Caco-2 (cell line): ENCODE measurements around the gene ASPG. TPM values are rescaled to one million over a fixed set of nuclear protein-coding genes. Genes with fewer than 3 reads are reported as not detected.

Experiments used
- BruUV-seq: library from RNA; stranded (reverse); fragments of 400-500 nt; replicated peaks from 2 replicates; lab custom pipeline; 2021; lab: Mats Ljungman, UMichigan
- CTCF ChIA-PET: fragments of 300-600 bp; sonication (Branson Sonifier 250); formaldehyde crosslinking; loops from one replicate; lab custom pipeline; 2022; ENCODE audit warnings: antibody characterized with exemption; lab: Charles Lee
- POLR2A ChIA-PET: fragments of 300-600 bp; sonication (Branson Sonifier 250); formaldehyde crosslinking; loops from one replicate; lab custom pipeline; 2022; ENCODE audit warnings: antibody characterized with exemption; lab: Charles Lee
- DNase-seq, 2 experiments: peaks; one replicate each; pipeline versions ENCODE4 v3.0.0 to v3.0.0-alpha.2; 2020 to 2022
- H3K27me3 ChIP-seq: replicated peaks from 2 replicates; pipeline ENCODE4 v1.6.0; 2011; ENCODE audit warnings: low read length; ENCODE audit not compliant: control insufficient read depth, insufficient read depth
- H3K36me3 ChIP-seq: 2 replicates; pipeline ENCODE4 v1.5.1; 2011; ENCODE audit warnings: low read length; ENCODE audit not compliant: control insufficient read depth, insufficient read depth
- H3K4me1 ChIP-seq: fragments of 250-450 bp; sonication (Bioruptor Pico); 2 replicates; pipeline ENCODE4 v1.5.1; 2020; ENCODE audit warnings: mild to moderate bottlenecking
- H3K4me3 ChIP-seq: 2 replicates; pipeline ENCODE4 v1.5.1; 2011; ENCODE audit warnings: low read depth, mild to moderate bottlenecking, control low read depth, low read length
- H3K9me3 ChIP-seq: fragments of 250-450 bp; sonication (Bioruptor Pico); 2 replicates; pipeline ENCODE4 v1.5.1; 2020; ENCODE audit warnings: mild to moderate bottlenecking, moderate library complexity
- H3K27ac Mint-ChIP-seq: one replicate; pipeline ENCODE4 v1.8.0; 2022; ENCODE audit warnings: mixed read lengths; ENCODE audit not compliant: unreplicated experiment
- H3K27me3 Mint-ChIP-seq: one replicate; pipeline ENCODE4 v1.8.0; 2022; ENCODE audit warnings: mixed read lengths; ENCODE audit not compliant: insufficient read depth, unreplicated experiment
- H3K36me3 Mint-ChIP-seq: one replicate; pipeline ENCODE4 v1.8.0; 2022; ENCODE audit warnings: mild to moderate bottlenecking, mixed read lengths; ENCODE audit not compliant: insufficient read depth, unreplicated experiment
- H3K4me1 Mint-ChIP-seq: one replicate; pipeline ENCODE4 v1.8.0; 2022; ENCODE audit warnings: low read depth, mixed read lengths; ENCODE audit not compliant: unreplicated experiment
- H3K4me3 Mint-ChIP-seq: one replicate; pipeline ENCODE4 v1.8.0; 2022; ENCODE audit warnings: mild to moderate bottlenecking, moderate library complexity, mixed read lengths; ENCODE audit not compliant: unreplicated experiment
- H3K9me3 Mint-ChIP-seq: one replicate; pipeline ENCODE4 v1.8.0; 2022; ENCODE audit warnings: mixed read lengths; ENCODE audit not compliant: unreplicated experiment
- intact Hi-C: fragments of 100-400 bp; cut with micrococcal nuclease; formaldehyde crosslinking; loops from one replicate; pipeline ENCODE4 v1.10.0; 2022; ENCODE audit not compliant: unreplicated experiment
- total RNA-seq: library from RNA; stranded (reverse); gene quantifications from 2 replicates; pipeline ENCODE4 v1.2.3, GENCODE V29; 2022
- TF ChIP-seq, protein P1 (sequence below), 2 experiments: fragments of 200-600 bp in 1 of 2; IDR thresholded peaks; 1 replicate in 1 of 2; 2 replicates in 1 of 2; pipeline versions ENCODE4 v1.5.1 to v1.8.0; 2011 to 2022; ENCODE audit warnings: antibody characterized with exemption in 1 of 2, control low read depth in 1 of 2, inconsistent platforms in 1 of 2, low read depth in 1 of 2, low read length in 1 of 2, mild to moderate bottlenecking in 1 of 2, moderate library complexity in 1 of 2; ENCODE audit not compliant: insufficient read depth in 1 of 2, severe bottlenecking in 1 of 2, unreplicated experiment in 1 of 2

The ASPG gene
- total RNA-seq, 1 experiment from 2014 or later: not detected

DNA sequence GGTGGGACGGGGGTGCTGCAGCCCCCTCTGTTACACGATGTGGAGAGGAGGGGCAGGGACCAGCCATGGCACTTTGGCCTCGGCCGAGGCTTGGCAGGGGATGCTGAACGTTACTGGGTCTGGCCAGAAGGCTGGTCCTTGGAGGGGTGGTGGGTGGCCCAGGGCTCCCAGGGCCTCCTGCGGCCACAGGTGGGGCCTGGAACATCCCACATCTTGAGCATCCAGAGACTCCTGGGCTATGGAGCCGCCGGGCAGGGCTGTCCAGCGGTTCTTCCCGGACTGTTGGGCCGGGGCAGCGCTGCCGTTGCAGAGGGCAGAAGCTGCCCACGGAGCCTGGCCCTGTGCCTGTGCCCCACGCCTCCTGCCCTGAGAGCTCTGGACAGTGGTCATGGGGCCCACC is 68.7 kb downstream of the ASPG start:
- Mint-ChIP-seq H3K4me1 (no peaks in the 10 kb centered on the region), H3K9me3 (no peaks in the 10 kb centered on the region), H3K36me3 (no peaks in the 10 kb centered on the region), H3K27ac (no peak overlapping the region), H3K27me3 (no peaks in the 10 kb centered on the region), H3K4me3 (no peak overlapping the region)
- Histone ChIP-seq H3K27me3 (no peaks in the 10 kb centered on the region), H3K36me3 (no peaks in the 10 kb centered on the region), H3K4me1 (no peaks in the 10 kb centered on the region), H3K4me3 (no peak overlapping the region), H3K9me3 (no peaks in the 10 kb centered on the region)
- no peak for DNase-seq
- intact Hi-C loops: no loop called here
- TF ChIP-seq, protein P1, sequence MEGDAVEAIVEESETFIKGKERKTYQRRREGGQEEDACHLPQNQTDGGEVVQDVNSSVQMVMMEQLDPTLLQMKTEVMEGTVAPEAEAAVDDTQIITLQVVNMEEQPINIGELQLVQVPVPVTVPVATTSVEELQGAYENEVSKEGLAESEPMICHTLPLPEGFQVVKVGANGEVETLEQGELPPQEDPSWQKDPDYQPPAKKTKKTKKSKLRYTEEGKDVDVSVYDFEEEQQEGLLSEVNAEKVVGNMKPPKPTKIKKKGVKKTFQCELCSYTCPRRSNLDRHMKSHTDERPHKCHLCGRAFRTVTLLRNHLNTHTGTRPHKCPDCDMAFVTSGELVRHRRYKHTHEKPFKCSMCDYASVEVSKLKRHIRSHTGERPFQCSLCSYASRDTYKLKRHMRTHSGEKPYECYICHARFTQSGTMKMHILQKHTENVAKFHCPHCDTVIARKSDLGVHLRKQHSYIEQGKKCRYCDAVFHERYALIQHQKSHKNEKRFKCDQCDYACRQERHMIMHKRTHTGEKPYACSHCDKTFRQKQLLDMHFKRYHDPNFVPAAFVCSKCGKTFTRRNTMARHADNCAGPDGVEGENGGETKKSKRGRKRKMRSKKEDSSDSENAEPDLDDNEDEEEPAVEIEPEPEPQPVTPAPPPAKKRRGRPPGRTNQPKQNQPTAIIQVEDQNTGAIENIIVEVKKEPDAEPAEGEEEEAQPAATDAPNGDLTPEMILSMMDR (IDR thresholded peaks at IDR 0.05; ENCODE audit: insufficient read depth in 1 of 2, low read depth in 1 of 2, low read length in 1 of 2, severe bottlenecking in 1 of 2, unreplicated experiment in 1 of 2): no peak
- POLR2A ChIA-PET: no interaction called here
- BruUV-seq: no TSS peak
- CTCF ChIA-PET: interaction anchor here (1.5 kb wide), 1 partner anchor 76 kb away, joined by 5 read pairs; no protein-coding TSS in a partner anchor

DNA sequence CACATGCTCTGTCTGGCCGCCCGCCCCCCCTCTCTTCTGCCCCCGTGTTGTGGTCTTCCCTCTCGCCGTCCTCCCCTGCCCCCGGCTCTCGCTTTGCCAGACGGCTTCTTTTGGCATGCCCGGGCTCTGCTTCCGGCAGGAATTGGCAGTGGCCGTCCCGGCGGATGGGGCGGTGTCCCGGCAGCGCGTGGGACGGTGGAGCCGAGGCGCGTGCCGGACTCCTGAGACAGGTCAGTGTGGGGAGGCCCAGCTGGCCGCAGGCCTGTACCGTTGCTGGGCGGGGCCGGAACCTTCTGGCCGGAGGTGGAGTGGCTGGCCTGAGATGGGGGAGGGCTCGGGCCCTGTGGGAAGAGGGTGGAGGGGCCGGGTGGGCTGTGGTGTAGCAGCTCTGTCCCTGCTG is 70.0 kb downstream of the ASPG start:
- Mint-ChIP-seq H3K9me3 (no peaks in the 10 kb centered on the region), H3K4me3 (no peak overlapping the region), H3K27me3 (peaks cover 3% of the 10 kb centered on the region), H3K4me1 (no peaks in the 10 kb centered on the region), H3K27ac (no peak overlapping the region), H3K36me3 (no peaks in the 10 kb centered on the region)
- Histone ChIP-seq H3K9me3 (no peaks in the 10 kb centered on the region), H3K4me3 (no peak overlapping the region), H3K27me3 (no peaks in the 10 kb centered on the region), H3K36me3 (no peaks in the 10 kb centered on the region), H3K4me1 (no peaks in the 10 kb centered on the region)
- DNase-seq: no peak
- ChIA-PET POLR2A (no interaction called here), CTCF (interaction anchor here (1.5 kb wide), 1 partner anchor 78 kb away, joined by 5 read pairs; no protein-coding TSS in a partner anchor)
- TF ChIP-seq, protein P1 (IDR thresholded peaks at IDR 0.05; ENCODE audit: insufficient read depth in 1 of 2, low read depth in 1 of 2, low read length in 1 of 2, severe bottlenecking in 1 of 2, unreplicated experiment in 1 of 2): no peak
- intact Hi-C loops: no loop called here
- BruUV-seq: no TSS peak

DNA sequence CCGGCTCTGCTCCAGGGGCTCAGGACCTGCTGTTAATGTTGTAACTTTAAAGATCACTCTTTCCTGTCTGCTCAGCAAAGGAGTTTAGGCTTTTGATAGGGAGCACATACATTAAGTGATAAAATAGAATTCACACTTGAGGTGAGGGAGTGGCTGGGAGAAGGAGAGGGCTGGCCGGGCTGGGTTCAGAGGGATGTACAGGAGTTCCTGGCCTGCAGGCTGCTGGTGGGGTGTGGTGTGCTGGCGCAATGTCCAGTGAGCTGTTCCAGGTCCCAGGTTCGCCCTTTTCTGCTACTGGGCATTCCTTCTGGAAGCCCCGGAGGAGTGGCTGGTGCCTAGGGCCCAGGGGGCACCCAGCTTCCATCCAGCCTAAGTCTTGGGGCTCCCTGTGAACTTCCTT is 70.6 kb downstream of the ASPG start:
- Histone ChIP-seq H3K27me3 (no peaks in the 10 kb centered on the region), H3K9me3 (no peaks in the 10 kb centered on the region), H3K4me3 (no peak overlapping the region), H3K4me1 (no peaks in the 10 kb centered on the region), H3K36me3 (no peaks in the 10 kb centered on the region)
- BruUV-seq: no TSS peak
- Mint-ChIP-seq H3K4me3 (no peak overlapping the region), H3K27ac (no peak overlapping the region), H3K9me3 (no peaks in the 10 kb centered on the region), H3K27me3 (peaks cover 3% of the 10 kb centered on the region), H3K4me1 (no peaks in the 10 kb centered on the region), H3K36me3 (no peaks in the 10 kb centered on the region)
- TF ChIP-seq, protein P1 (IDR thresholded peaks at IDR 0.05; ENCODE audit: insufficient read depth in 1 of 2, low read depth in 1 of 2, low read length in 1 of 2, severe bottlenecking in 1 of 2, unreplicated experiment in 1 of 2): no peak
- ChIA-PET POLR2A (no interaction called here), CTCF (no interaction called here)
- no peak for DNase-seq
- intact Hi-C loops: no loop called here
